Loucy (cell line): Measurements from ENCODE around the gene YES1.
"Not testable (repeated sequence)": the region's sequence is repeated elsewhere in the genome, so short reads cannot be mapped to it uniquely, and the experiment has no call there.

ENCODE experiments used
- CTCF ChIP-seq: fragments of 200-600 bp; sonication (generic); conservative IDR thresholded peaks from 2 replicates; pipeline ENCODE4 v1.5.1; 2014; ENCODE audit warnings: mild to moderate bottlenecking, antibody characterized with exemption, low read length
- EZH2phosphoT487 ChIP-seq: fragments of 200-600 bp; IDR thresholded peaks from 2 replicates; pipeline ENCODE4 v1.6.1; 2018; ENCODE audit warnings: antibody characterized with exemption, mild to moderate bottlenecking, moderate library complexity, borderline replicate concordance

GRCh38 chr18:776044-776443 is 36.0 kb downstream of the YES1 start:
- TF ChIP-seq CTCF, EZH2phosphoT487: not testable (repeated sequence)
